Endometrium (tissue), 2 donors: Measurements from ENCODE around the gene DNAJC12.
"Not testable (repeated sequence)": the region's sequence is repeated elsewhere in the genome, so short reads cannot be mapped to it uniquely, and the experiment has no call there.

Experiments used
- FAIRE-seq: peaks from 2 replicates; lab custom pipeline; 2012; peaks lifted over from hg19 to GRCh38; lab: Jason Lieb, UNC
- donor health status: control.
- donor health status: control.

DNAJC12 gene

DNA sequence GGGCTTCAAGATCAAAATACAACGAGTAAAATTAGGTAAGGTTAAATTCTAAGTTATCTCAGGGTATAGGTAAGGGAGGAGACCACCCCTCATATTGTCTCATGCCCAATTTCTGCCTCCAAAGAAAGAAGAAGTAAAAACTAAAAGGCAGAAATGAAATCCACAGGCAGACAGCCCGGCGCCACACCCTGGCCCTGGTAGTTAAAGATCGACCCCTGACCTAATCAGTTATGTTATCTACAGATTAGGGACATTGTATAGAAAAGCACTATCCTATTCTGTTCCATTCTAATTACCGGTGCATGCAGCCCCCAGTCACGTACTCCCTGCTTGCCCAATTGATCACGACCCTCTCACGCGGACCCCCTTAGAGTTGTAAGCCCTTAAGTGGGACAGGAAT lies 75.4 kb downstream of the DNAJC12 start:
- FAIRE-seq, result not testable (repeated sequence)

DNA sequence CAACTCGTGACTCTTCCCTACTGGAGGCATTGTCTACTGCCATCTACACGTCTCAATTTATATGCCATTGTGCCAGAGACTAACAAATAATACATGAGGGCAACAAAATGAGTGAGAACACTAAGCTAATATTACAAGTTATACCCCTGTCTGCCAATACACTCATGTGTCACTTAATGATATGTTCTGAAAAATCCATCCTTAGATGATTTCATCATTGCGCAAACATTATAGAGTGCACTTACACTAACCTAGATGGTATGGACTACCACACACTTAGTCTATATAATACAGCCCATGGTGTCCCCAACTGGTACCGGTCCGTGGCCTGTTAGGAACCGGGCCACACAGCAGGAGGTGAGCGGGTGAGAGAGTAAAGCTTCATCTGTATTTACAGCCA lies 77.7 kb downstream of the DNAJC12 start:
- no peak for FAIRE-seq
